SIG-M5 (cell line): ENCODE measurements around the gene ATF6B.

Experiments
- DNase-seq: peaks from one replicate; lab custom pipeline; 2025; lab: John Stamatoyannopoulos, UW

The ATF6B gene

GRCh38 chr6:32131439-32131948 is 3.4 kb upstream of the ATF6B start:
- DNase-seq = no peak

GRCh38 chr6:32129297-32130088 is 1.4 kb upstream of the ATF6B start:
- DNase-seq = no peak

- DNase-seq = no peak
Measured at GRCh38 chr6:32128751-32129296, 778 bp upstream of the ATF6B start.

- no peak for DNase-seq
Measured at GRCh38 chr6:32127409-32127716, 683 bp downstream of the ATF6B start.

GRCh38 chr6:32126880-32127279 is 1.2 kb downstream of the ATF6B start:
- no peak for DNase-seq

- DNase-seq = no peak
Measured at GRCh38 chr6:32123681-32124080, 4.4 kb downstream of the ATF6B start.

- DNase-seq = no peak
Measured at GRCh38 chr6:32120573-32121059, 7.4 kb downstream of the ATF6B start.

- no peak for DNase-seq
Measured at GRCh38 chr6:32118782-32119628, 9.0 kb downstream of the ATF6B start.

- DNase-seq = no peak
Measured at GRCh38 chr6:32117461-32117860, 10.6 kb downstream of the ATF6B start.

- no peak for DNase-seq
Measured at GRCh38 chr6:32116674-32117073, 11.4 kb downstream of the ATF6B start.

- no peak for DNase-seq
Measured at GRCh38 chr6:32115623-32116022, 12.4 kb downstream of the ATF6B start.

- DNase-seq = no peak
Measured at GRCh38 chr6:32114796-32115195, 13.2 kb downstream of the ATF6B start.

- DNase-seq = no peak
Measured at GRCh38 chr6:32113386-32114352, 14.4 kb downstream of the ATF6B start.

- no peak for DNase-seq
Measured at GRCh38 chr6:32112431-32112980, 15.5 kb downstream of the ATF6B start.

- no peak for DNase-seq
Measured at GRCh38 chr6:32111424-32112066, 16.5 kb downstream of the ATF6B start.

- DNase-seq = no peak
Measured at GRCh38 chr6:32110632-32111031, 17.4 kb downstream of the ATF6B start.

- DNase-seq = no peak
Measured at GRCh38 chr6:32109765-32110160, 18.3 kb downstream of the ATF6B start.

GRCh38 chr6:32109114-32109764 is 18.8 kb downstream of the ATF6B start, which contains the start of gene TNXB:
TNXB (minus strand) TSS chr6:32109338; CDS start chr6:32098198, 11,140 bp downstream.
- DNase-seq = no peak

GRCh38 chr6:32108727-32109113 is 19.3 kb downstream of the ATF6B start:
- no peak for DNase-seq

- DNase-seq = no peak
Measured at GRCh38 chr6:32108094-32108627, 19.9 kb downstream of the ATF6B start.
